Hepatocyte (in vitro differentiated cells): ENCODE measurements around the gene GNL1.
"Not testable (repeated sequence)": the region's sequence is repeated elsewhere in the genome, so short reads cannot be mapped to it uniquely, and the experiment has no call there.

ENCODE experiments used
- CTCF ChIP-seq: fragments of 200-600 bp; sonication (generic); IDR thresholded peaks from 2 replicates; pipeline ENCODE4 v1.5.1; 2016; ENCODE audit warnings: antibody characterized with exemption, mild to moderate bottlenecking; ENCODE audit not compliant: poor library complexity
- EZH2 ChIP-seq: fragments of 200-600 bp; sonication (generic); IDR thresholded peaks from 2 replicates; pipeline ENCODE4 v1.6.1; 2016; ENCODE audit warnings: antibody characterized with exemption, mild to moderate bottlenecking, borderline replicate concordance

DNA sequence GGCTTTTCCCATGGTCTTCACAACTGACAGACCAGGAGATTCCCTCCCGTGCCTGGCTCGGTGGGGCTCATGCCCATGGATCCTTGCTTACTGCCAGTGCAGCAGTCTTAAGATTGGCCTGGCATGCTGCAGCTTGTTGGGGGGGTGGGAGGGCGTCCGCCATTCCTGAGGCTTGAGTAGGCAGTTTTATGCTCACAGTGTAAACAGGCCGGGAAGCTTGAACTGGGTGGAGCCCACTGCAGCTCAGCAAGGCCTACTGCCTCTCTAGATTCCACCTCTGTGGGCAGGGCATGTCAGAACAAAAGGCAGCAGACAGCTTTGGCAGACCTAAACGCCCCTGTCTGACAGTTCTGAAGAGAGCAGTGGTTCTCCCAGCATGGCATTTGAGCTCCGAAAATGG, 35.2 kb downstream of the GNL1 start:
- not testable (repeated sequence) for TF ChIP-seq CTCF, EZH2
